Fibroblast of the conjunctiva (primary cell): ENCODE data around the gene FBXO9.
A peak's percentile ranks its signal among the peaks of the same experiment; 100 is the strongest.
"Not testable (repeated sequence)": the region's sequence is repeated elsewhere in the genome, so short reads cannot be mapped to it uniquely, and the experiment has no call there.

Experiments used
- DNase-seq: peaks from one replicate; pipeline ENCODE4 v3.0.0-alpha.2; 2010; ENCODE audit warnings: low read depth

Gene FBXO9

DNA sequence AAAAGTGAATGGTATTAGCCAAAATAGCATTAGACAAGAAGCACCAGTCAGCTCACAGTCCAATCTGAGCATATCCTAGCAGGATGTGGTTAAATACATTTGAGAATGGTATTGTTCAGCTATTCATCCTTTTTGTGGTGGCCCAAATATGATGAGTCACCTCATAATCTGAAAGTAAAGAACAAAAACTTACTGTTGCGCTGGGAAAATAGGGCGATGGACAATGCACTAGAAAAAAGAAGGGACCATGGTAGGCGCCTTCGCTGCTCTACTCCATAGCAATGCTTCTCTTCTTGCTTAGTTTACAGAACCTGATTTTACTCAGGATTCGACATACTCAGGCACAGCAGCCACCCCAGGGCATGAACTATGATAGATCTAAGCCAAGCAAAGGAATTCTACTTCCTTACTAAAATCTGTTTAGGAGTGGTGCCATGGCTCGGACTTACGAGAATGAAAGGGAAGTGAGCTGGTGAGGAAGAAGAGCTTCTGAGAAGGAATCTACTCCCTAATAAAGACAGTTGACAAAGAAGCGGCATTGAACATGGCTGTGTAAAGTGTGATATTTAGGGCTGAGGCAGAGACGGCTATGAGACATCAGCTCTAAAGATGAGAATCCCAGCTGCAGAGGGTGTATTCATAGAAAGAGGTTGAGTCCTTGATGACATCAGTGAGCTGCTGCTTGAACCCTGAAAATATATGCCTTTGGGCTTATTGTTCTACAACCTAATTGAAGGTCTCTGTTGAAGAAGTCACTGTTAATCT lies 16.6 kb upstream of the FBXO9 start:
- no peak for DNase-seq

DNA sequence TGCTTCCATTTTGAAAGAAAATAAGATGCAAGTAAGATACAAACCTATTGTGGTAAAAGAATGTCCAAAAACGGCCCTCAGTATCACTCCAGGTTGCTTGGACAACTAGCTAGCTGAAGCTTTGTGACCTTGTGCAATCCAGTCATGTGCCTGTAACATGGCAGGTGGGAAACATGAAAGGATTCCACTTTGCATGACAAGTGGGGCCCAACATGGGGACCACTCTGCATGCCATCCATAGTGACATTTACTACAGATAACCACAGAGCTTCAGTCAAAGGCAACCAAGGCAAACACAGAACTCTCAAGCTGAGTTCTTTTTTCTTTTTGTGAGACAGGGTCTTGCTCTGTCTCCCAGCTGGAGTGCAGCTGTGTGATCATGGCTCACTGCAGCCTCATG lies 15.8 kb upstream of the FBXO9 start:
- DNase-seq, result no peak

- not testable (repeated sequence) for DNase-seq
Measured at GRCh38 chr6:53052152-53052551, 13.1 kb upstream of the FBXO9 start.

GRCh38 chr6:53054532-53054931 lies 10.7 kb upstream of the FBXO9 start:
- no peak for DNase-seq

- DNase-seq, result no peak
Measured at GRCh38 chr6:53055873-53056272, 9.3 kb upstream of the FBXO9 start.

DNA sequence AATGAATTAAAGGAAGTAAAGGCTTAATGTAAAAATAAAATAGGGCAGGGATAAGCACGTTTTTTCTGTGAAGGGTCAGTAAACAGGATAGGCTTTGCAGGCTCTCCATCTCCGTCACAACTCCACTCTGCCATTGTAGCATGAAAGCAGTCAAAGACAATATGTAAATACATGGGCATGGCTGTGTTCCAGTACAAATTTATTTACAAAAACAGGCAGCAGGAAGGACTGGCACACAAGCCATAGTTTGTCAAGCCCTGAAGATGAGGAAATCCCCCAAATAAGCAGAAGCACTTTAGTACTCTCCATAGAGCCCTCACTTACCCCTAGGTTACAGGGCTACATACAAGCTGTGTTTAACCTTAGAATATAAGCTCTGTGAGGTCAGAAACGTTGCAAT lies 8.9 kb upstream of the FBXO9 start:
- no peak for DNase-seq

- DNase-seq, result no peak
Measured at GRCh38 chr6:53058388-53059195, 6.6 kb upstream of the FBXO9 start.

GRCh38 chr6:53059648-53060589 lies 5.3 kb upstream of the FBXO9 start:
- no peak for DNase-seq

DNA sequence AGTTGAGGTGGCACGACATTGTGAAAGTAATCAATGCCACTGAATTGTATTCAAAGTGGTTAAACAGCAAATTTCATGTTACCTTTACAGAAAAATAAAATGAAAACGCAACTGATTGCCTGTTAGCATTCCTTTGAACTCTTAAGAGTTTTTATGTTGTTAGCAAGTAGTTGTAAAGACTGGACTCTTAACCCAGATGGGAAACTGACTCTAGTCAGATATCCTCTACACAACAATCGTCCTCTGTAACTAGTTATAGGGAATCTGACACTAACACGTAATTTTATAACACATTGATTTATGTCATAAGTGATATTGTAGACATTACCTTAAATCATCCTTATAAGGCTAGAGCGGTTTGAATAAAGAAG lies 3.0 kb upstream of the FBXO9 start:
- DNase-seq, result no peak

- not testable (repeated sequence) for DNase-seq
Measured at GRCh38 chr6:53064255-53064654, 949 bp upstream of the FBXO9 start.

DNA sequence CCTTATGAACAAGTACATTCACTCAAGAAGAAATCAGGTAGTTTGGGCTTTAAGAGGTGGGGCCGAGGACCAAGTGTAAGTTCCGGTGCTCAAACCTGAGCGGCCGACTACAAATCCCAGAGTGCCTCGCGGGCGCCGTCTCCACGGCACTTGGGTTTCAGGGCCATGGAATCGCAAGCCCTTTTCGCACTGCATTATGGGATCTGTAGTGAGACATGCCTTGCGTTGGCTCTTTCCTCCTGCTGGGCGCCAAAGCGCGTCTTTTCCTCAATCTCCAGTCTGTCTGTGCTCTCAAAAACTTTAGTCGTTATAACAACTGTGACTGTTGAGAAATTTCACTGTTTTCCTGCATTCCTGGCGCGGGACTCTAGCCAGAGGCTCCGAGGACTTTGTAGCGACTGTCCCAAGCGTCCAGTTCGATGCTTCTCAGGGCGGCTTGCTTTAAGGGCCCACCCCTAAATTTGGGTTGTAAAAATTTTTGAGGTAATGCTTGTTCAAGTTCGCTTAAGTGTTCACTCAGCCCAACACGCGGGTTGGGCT lies 408 bp upstream of the FBXO9 start:
- peak; percentile 96 for DNase-seq

DNA sequence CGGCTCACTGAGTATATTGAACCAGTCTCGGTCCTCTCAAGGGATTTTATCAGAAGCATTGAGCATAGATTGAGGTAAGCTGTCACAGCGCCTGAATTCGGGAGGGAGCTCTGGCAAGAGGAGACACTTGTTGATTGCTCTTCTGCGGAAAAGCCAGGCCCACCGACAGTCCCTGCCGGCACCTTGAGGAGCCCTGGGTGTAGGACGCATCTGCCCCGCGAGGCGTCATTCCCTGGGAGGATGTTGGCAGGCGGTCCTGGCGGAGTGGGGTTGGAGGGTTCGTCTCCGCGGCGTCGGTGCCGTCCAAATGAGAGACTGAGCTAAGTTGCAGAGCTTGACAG lies 843 bp downstream of the FBXO9 start:
- no peak for DNase-seq

DNA sequence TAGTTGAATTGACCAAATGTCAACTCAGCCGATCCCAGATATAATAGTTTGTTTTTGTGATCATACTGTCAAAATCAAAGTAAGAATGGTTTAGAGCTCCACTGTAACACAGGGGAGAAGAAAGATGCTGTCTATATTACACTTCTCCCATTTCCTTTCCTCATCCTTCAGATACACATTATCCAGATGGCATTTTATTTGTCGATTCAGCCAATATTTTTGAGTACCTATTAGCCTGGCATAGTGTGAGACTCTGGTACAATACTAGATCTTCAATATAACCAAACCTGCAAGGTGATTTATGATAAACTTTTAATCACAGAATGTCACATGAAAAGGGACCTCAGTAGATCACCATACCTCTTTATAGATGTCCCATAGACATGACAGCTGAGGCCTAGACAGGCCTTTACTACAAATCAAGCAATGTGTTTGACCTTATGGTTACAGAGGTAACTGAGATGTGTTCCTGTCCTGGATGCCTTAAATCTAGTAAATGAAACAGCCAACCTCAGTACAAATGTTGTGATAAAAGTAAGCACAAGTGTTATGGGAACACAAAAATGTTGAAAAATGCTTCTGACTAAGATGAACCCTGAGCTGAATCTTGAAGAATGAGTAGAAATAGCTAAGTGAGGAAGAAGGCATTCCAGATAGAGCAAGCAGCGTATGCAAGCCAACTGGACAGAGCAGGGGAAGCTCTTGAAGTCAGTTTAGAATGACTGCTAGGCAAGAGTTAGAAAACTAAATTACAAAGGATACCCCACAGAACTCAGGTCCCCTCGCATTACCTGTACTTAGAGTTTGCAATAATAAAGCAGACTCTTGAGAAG lies 1.9 kb downstream of the FBXO9 start:
- no peak for DNase-seq

DNA sequence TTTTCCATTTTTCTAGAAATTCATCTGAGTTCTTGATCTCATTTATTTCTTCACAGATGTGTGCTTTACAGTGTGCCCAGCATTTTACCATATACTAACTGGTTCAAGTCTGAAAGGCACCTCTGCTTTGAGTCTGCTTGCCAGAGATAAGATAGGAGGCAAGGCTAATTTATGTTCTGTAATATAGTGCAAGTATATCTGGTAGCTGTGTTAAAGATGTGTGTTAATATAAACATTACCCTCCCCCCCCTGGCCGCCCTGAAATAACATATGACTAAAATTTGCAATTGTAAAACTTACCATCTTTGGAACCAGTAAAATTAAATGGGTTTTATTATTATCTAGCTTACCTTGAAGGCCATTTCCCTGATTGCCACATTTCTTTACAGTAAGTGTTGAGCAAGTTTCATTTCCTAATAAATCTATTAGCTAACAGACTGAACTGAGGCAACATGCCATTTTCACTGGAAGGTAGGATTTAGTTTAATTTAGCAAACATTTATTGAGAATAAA lies 2.7 kb downstream of the FBXO9 start:
- DNase-seq, result no peak

DNA sequence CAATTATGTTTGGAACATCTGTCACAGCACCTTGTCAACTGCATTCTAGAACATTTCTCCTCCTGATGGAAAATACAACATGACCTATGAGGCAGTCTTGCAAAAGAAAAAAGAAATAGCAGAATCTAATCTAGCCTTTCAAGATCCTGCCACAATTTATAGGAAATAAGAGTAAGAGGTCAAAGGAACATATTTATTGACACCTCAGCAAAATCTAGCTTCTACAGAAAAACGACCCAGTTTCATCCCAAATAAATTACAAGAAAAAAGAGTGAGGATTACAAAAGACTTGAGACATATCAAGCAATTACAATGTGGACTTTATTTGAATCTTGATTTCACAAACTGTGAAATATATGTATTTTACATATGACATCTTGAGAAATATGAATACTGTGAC lies 4.2 kb downstream of the FBXO9 start:
- no peak for DNase-seq

- no peak for DNase-seq
Measured at GRCh38 chr6:53070806-53071205, 5.6 kb downstream of the FBXO9 start.

DNA sequence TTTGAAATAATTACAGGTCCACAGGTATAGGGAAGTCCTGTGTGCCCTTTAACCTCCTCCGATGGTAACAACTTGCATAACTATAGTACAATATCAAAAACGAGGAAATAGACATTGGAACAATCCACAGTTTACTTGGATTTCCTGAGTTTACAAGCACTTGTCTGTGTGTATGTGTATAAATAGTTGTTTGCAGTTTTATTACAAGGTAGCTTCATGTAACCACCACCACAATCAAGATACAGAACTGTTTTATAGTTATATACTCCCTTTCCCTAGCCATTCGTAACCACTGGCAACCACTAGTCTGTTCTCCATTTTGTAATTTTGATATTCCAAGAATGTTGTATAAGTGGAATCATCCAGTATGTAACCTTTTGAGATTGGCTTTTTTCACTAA lies 9.1 kb downstream of the FBXO9 start:
- DNase-seq, result no peak

GRCh38 chr6:53080813-53081212 lies 15.6 kb downstream of the FBXO9 start:
- DNase-seq, result no peak

DNA sequence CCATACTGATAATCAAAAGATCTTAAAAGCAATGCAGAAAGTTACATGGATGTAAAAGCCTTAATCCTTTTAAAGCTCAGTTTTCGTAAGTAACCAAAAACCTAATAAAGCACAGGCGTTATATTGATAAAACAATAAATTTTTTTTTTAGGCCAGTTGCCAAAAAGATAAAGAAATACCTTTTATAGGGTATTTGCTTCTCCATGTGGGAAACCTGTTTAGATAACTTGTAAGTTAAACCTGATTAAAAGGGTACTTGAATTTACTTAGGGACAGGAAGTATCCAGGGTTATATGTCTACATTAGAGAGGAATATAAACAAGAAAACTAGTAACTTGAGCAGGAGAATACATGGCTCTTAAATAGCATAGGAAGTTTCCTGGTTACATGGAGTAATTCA lies 21.1 kb downstream of the FBXO9 start:
- no peak for DNase-seq

GRCh38 chr6:53089948-53090347 lies 24.7 kb downstream of the FBXO9 start:
- no peak for DNase-seq

DNA sequence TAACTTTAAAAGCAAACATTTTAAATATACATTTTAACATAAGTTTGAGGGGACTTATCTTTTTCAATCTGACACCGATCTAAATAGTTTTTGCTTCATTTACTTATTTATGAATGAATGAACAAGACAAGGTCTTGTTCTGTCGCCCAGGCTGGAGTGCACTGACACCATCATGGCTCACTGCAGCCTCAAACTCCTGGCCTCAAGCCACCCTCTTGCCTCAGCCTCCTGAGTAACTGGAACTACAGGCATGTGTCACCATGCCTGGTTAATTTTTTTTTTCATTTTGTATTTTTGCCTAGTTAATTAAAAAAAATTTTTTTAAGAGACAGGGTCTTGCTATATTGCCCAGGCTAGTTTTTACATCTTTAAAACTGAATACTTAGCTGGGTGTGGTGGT lies 25.4 kb downstream of the FBXO9 start:
- DNase-seq, result no peak
